Epithelial cell of proximal tubule (primary cell): Measurements from ENCODE around the gene RYR2. TPM values are rescaled to one million over a fixed set of nuclear protein-coding genes. Genes with fewer than 3 reads are reported as not detected.

Experiments
- DNase-seq: peaks from one replicate; pipeline ENCODE4 v3.0.0-alpha.2; 2011; ENCODE audit warnings: low read depth
- H3K4me3 ChIP-seq: 2 replicates; pipeline ENCODE4 v1.5.1; 2011; ENCODE audit warnings: low read depth, mild to moderate bottlenecking, low read length
- total RNA-seq: library from RNA; depleted of rRNA; stranded (reverse); fragments of >200 nt; gene quantifications from 2 replicates; pipeline ENCODE4 v1.2.3, GENCODE V29; 2015
- TF ChIP-seq, protein P1 (sequence below): conservative IDR thresholded peaks from 2 replicates; pipeline ENCODE4 v1.5.1; 2012; ENCODE audit warnings: low read depth, mild to moderate bottlenecking, low read length

RYR2 gene
- total RNA-seq, 1 donor from 2014 or later: 0.63 TPM

DNA sequence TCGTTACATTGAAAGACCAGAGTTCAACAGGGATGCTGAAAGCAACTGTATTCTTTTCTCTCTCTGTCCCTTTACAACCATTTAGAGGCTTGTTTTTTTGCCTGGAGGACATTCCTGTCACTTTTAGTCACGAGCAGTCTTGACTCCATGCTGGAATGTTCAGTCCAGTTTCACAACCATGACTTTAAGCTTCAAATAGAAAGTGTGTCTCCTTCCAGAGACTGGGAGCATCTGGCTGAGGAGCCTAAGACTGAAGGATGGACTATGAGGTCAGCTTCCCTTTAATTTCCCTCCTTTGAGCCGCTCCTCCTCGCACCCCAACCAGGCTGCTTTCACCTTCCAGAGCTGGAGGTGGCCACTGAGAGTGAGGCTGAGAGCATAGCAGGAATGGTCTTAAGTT lies 10.5 kb upstream of the RYR2 start:
- DNase-seq: no peak

DNA sequence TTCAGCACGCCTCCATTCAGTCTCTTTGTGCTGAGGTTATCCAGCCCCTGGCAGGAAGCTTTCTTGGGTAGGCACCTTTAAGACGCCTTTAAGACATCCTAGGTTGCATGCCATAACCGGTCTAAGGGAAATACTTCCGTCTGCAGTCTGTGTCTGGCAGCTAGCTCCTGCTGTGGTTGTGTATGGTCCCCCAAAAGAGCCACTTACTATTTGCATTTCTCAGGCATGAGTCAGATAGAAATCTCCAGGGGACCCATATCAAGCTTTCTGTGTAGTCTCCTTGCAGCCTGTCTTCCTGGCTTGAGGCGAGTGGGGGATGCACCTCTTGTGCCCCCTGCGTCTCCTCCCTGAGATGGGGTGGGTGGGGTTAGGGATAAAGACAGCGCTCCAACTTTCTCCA lies 10.0 kb upstream of the RYR2 start:
- no peak overlapping the region for H3K4me3 ChIP-seq
- no peak for DNase-seq
- TF ChIP-seq, protein P1, sequence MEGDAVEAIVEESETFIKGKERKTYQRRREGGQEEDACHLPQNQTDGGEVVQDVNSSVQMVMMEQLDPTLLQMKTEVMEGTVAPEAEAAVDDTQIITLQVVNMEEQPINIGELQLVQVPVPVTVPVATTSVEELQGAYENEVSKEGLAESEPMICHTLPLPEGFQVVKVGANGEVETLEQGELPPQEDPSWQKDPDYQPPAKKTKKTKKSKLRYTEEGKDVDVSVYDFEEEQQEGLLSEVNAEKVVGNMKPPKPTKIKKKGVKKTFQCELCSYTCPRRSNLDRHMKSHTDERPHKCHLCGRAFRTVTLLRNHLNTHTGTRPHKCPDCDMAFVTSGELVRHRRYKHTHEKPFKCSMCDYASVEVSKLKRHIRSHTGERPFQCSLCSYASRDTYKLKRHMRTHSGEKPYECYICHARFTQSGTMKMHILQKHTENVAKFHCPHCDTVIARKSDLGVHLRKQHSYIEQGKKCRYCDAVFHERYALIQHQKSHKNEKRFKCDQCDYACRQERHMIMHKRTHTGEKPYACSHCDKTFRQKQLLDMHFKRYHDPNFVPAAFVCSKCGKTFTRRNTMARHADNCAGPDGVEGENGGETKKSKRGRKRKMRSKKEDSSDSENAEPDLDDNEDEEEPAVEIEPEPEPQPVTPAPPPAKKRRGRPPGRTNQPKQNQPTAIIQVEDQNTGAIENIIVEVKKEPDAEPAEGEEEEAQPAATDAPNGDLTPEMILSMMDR: no peak

More for the DNA sequence above, 10.5 kb upstream of the RYR2 start:
- no peak overlapping the region for H3K4me3 ChIP-seq
- TF ChIP-seq, protein P1: no peak

DNA sequence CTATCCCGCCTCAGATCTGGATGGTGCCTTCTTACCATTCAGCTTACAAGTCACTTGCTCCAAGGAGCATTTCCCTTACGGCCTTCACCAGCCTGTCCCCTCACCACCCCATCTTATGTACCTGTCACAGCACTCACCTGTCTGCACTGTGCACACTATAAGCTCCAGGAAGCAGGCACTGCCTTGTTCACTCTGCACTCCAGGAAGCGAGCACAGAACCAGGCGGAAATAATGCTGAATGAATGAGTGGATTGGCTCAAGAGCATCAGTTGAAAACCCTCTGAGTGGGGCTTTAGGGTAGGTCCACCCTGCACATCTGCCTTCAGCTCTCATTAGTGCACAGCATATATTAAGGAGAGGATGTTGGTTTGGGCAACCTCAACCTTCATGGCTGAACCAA lies 8.9 kb upstream of the RYR2 start:
- TF ChIP-seq, protein P1: no peak
- DNase-seq: no peak
- no peak overlapping the region for H3K4me3 ChIP-seq

DNA sequence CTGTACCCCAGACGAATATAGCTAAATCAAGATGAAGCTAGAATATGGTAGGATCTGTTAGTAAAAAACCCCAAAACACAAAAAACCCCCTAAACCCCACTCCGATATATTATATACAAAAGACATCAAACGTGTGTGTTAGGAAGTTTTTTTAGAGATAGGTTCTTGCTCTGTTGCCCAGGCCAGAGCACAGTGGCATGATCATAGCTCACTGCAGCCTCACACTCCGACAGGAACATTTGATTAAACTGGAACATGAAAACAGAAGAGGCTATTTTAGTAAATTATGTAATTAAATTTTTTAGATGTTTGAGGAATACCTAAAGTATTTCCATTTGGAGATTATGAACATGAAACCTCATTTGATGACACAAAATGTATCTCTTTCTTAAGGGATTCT lies 8.2 kb upstream of the RYR2 start:
- TF ChIP-seq, protein P1: no peak
- DNase-seq: no peak
- no peak overlapping the region for H3K4me3 ChIP-seq

DNA sequence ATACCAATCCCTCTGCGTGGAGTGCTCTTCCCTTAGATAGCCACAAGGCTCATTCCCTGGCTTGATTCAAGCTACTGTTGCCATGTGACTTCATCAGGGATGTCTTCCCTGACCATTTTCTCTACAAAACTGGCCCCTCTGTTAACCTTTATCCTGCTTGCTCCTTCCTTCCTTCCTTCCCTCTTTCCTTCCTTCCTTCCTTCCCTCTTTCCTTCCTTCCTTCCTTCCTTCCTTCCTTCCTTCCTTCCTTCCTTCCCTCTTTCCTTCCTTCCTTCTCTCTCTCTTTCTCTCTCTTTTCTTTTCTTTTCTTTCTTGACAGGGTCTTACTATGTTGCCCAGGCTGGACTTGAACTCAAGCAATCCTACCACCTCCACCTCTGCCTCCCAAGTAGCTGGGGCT lies 6.2 kb upstream of the RYR2 start:
- no peak overlapping the region for H3K4me3 ChIP-seq
- no peak for DNase-seq
- TF ChIP-seq, protein P1: no peak

DNA sequence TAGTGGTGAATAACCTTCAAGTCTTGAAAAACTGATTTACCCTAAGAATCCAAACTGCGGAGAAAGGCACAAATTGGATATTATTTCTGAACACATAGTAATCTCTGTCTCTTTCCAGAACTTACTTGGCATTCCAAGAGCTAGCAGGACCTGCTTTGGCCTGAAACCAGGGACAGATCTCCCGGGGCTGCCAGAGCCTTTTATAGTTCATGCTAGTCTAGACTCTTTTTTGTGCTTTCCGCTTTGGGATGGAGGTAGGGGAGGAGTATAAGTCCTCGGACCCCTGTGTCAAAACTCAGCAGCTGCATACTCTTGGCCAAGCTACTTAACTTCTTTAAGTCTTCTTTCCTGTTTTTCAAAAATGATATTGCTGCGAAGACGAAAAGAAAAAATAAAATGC lies 3.8 kb upstream of the RYR2 start:
- H3K4me3 ChIP-seq: no peak overlapping the region
- TF ChIP-seq, protein P1: no peak
- DNase-seq: no peak

DNA sequence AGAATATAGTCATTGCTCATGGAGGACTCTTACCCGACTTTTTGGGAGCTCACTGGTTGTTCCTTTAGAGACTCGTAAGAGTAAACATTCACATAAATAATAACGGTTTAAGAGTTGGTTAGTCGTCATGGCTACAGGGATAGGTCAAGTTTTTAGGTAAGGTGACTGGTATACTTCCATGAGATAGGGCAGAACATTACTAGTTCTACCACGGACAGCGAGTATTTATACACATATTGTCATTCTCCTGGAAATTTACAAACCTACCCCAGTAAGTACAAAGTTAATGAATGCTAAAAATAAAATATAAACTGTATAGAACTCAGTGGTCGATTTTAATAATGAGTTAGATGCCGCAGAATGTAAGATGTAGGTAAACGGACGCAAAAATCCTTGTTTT lies 1.2 kb upstream of the RYR2 start:
- no peak overlapping the region for H3K4me3 ChIP-seq
- DNase-seq: no peak
- TF ChIP-seq, protein P1: no peak
